NT2/D1 (cell line): ENCODE measurements around the gene TBPL1.

ENCODE experiments used
- DNase-seq: peaks from one replicate; pipeline ENCODE4 v3.0.0-alpha.2; 2011; ENCODE audit warnings: low read depth, low spot score
- H3K27me3 ChIP-seq: 2 replicates; pipeline ENCODE4 v1.6.0; 2011; ENCODE audit warnings: mild to moderate bottlenecking; ENCODE audit not compliant: insufficient read length, insufficient read depth
- H3K36me3 ChIP-seq: 2 replicates; pipeline ENCODE4 v1.6.1; 2011; ENCODE audit warnings: mild to moderate bottlenecking, low read length, mixed read lengths; ENCODE audit not compliant: insufficient read depth, insufficient read length
- H3K4me1 ChIP-seq: 2 replicates; pipeline ENCODE4 v1.5.1; 2011; ENCODE audit not compliant: insufficient read depth, insufficient read length
- H3K4me3 ChIP-seq: 2 replicates; pipeline ENCODE4 v1.5.1; 2011; ENCODE audit warnings: low read depth; ENCODE audit not compliant: insufficient read length
- H3K9ac ChIP-seq: 2 replicates; pipeline ENCODE4 v1.6.0; 2011; ENCODE audit warnings: low read depth; ENCODE audit not compliant: insufficient read length
- H3K9me3 ChIP-seq: 2 replicates; pipeline ENCODE4 v1.5.1; 2011; ENCODE audit warnings: mild to moderate bottlenecking, low read length; ENCODE audit not compliant: insufficient read depth
- SUZ12 ChIP-seq: IDR thresholded peaks from 2 replicates; pipeline ENCODE4 v1.6.1; 2011; ENCODE audit not compliant: insufficient read length, insufficient read depth; ENCODE audit errors: extremely low read depth
- YY1 ChIP-seq: IDR thresholded peaks from 2 replicates; pipeline ENCODE4 v1.6.1; 2011; ENCODE audit not compliant: insufficient read length, insufficient read depth
- ZNF274 ChIP-seq: IDR thresholded peaks from 2 replicates; pipeline ENCODE4 v1.6.1; 2011; ENCODE audit warnings: mild to moderate bottlenecking, low read depth, low read length

The TBPL1 gene

GRCh38 chr6:134010400-134010799 lies 57.4 kb downstream of the TBPL1 start:
- no peak overlapping the region for H3K4me3 ChIP-seq
- no peaks in the 10 kb centered on the region for H3K9me3 ChIP-seq
- H3K36me3 ChIP-seq, result no peaks in the 10 kb centered on the region
- H3K4me1 ChIP-seq, result no peaks in the 10 kb centered on the region
- no peak for DNase-seq
- TF ChIP-seq SUZ12 (no peak), ZNF274 (no peak), YY1 (no peak)
- no peaks in the 10 kb centered on the region for H3K27me3 ChIP-seq
- no peak overlapping the region for H3K9ac ChIP-seq

- H3K4me3 ChIP-seq, result no peak overlapping the region
- no peaks in the 10 kb centered on the region for H3K9me3 ChIP-seq
- no peaks in the 10 kb centered on the region for H3K27me3 ChIP-seq
- H3K36me3 ChIP-seq, result no peaks in the 10 kb centered on the region
- no peak for DNase-seq
- TF ChIP-seq YY1, result no peak
- TF ChIP-seq SUZ12, result no peak
- TF ChIP-seq ZNF274, result no peak
- no peaks in the 10 kb centered on the region for H3K4me1 ChIP-seq
- H3K9ac ChIP-seq, result no peak overlapping the region
These were observed 58.0 kb downstream of the TBPL1 start for GRCh38 chr6:134010974-134011373.

GRCh38 chr6:134014588-134015137 lies 61.6 kb downstream of the TBPL1 start:
- H3K9me3 ChIP-seq, result no peaks in the 10 kb centered on the region
- H3K4me1 ChIP-seq, result no peaks in the 10 kb centered on the region
- H3K9ac ChIP-seq, result no peak overlapping the region
- no peak overlapping the region for H3K4me3 ChIP-seq
- no peaks in the 10 kb centered on the region for H3K27me3 ChIP-seq
- TF ChIP-seq ZNF274 (no peak), YY1 (no peak), SUZ12 (no peak)
- H3K36me3 ChIP-seq, result no peaks in the 10 kb centered on the region
- no peak for DNase-seq

GRCh38 chr6:134015719-134016557 lies 62.9 kb downstream of the TBPL1 start:
- Histone ChIP-seq H3K4me3 (no peak overlapping the region), H3K9ac (no peak overlapping the region), H3K9me3 (no peaks in the 10 kb centered on the region), H3K4me1 (no peaks in the 10 kb centered on the region), H3K36me3 (no peaks in the 10 kb centered on the region), H3K27me3 (no peaks in the 10 kb centered on the region)
- TF ChIP-seq SUZ12 (no peak), YY1 (no peak), ZNF274 (no peak)
- no peak for DNase-seq

GRCh38 chr6:134016558-134016814 lies 63.5 kb downstream of the TBPL1 start:
- Histone ChIP-seq H3K9ac (no peak overlapping the region), H3K4me3 (no peak overlapping the region), H3K27me3 (no peaks in the 10 kb centered on the region), H3K4me1 (no peaks in the 10 kb centered on the region), H3K36me3 (no peaks in the 10 kb centered on the region), H3K9me3 (no peaks in the 10 kb centered on the region)
- DNase-seq, result no peak
- no peak for TF ChIP-seq ZNF274
- no peak for TF ChIP-seq YY1
- TF ChIP-seq SUZ12, result no peak

- H3K4me3 ChIP-seq, result no peak overlapping the region
- no peak for DNase-seq
- H3K9ac ChIP-seq, result no peak overlapping the region
- TF ChIP-seq SUZ12 (no peak), YY1 (no peak), ZNF274 (no peak)
- H3K27me3 ChIP-seq, result no peaks in the 10 kb centered on the region
- H3K4me1 ChIP-seq, result no peaks in the 10 kb centered on the region
- H3K9me3 ChIP-seq, result no peaks in the 10 kb centered on the region
- H3K36me3 ChIP-seq, result no peaks in the 10 kb centered on the region
These were observed 67.0 kb downstream of the TBPL1 start for GRCh38 chr6:134020071-134020470.

GRCh38 chr6:134020543-134020942 lies 67.5 kb downstream of the TBPL1 start:
- no peaks in the 10 kb centered on the region for H3K9me3 ChIP-seq
- no peaks in the 10 kb centered on the region for H3K4me1 ChIP-seq
- TF ChIP-seq YY1, result no peak
- H3K27me3 ChIP-seq, result no peaks in the 10 kb centered on the region
- no peak overlapping the region for H3K4me3 ChIP-seq
- no peak overlapping the region for H3K9ac ChIP-seq
- H3K36me3 ChIP-seq, result no peaks in the 10 kb centered on the region
- DNase-seq, result no peak
